Keratinocyte (primary cell): ENCODE measurements around the gene GRIN2C. TPM values are rescaled to one million over a fixed set of nuclear protein-coding genes. Genes with fewer than 3 reads are reported as not detected.

ENCODE experiments used
- DNase-seq: peaks from one replicate; pipeline ENCODE4 v3.0.0-alpha.2; 2011; ENCODE audit warnings: low read depth, missing footprints, low spot score
- FAIRE-seq: peaks from 2 replicates; lab custom pipeline; 2011; peaks lifted over from hg19 to GRCh38; lab: Jason Lieb, UNC
- H2AFZ ChIP-seq: 2 replicates; pipeline ENCODE4 v1.6.0; 2012; ENCODE audit warnings: low read length, control low read depth, inconsistent platforms; ENCODE audit not compliant: control insufficient read depth
- H3K27ac ChIP-seq: 2 replicates; pipeline ENCODE4 v1.5.1; 2011; ENCODE audit warnings: low read length; ENCODE audit not compliant: control insufficient read depth, insufficient read depth
- H3K27me3 ChIP-seq: 3 replicates; pipeline ENCODE4 v1.6.0; 2011; ENCODE audit warnings: low read length; ENCODE audit not compliant: control insufficient read depth, insufficient read depth; ENCODE audit errors: extremely low read depth
- H3K36me3 ChIP-seq, 2 experiments: 2 replicates in 1 of 2; 3 replicates in 1 of 2; pipeline ENCODE4 v1.5.1; 2011; ENCODE audit warnings: low read length in 2 of 2, mild to moderate bottlenecking in 1 of 2; ENCODE audit not compliant: control insufficient read depth in 2 of 2, insufficient read depth in 2 of 2; ENCODE audit errors: extremely low read depth in 1 of 2
- H3K4me1 ChIP-seq: 3 replicates; pipeline ENCODE4 v1.5.1; 2011; ENCODE audit warnings: low read length; ENCODE audit not compliant: control insufficient read depth, insufficient read depth; ENCODE audit errors: extremely low read depth
- H3K4me2 ChIP-seq: 3 replicates; pipeline ENCODE4 v1.6.0; 2011; ENCODE audit warnings: low read depth, low read length; ENCODE audit not compliant: control insufficient read depth, insufficient read depth; ENCODE audit errors: extremely low read depth
- H3K4me3 ChIP-seq, 3 experiments: fragments of 200-600 bp in 1 of 3; sonication (generic) in 1 of 3; 2 replicates in 2 of 3; 3 replicates in 1 of 3; pipeline ENCODE4 v1.5.1; 2011 to 2016; ENCODE audit warnings: low read length in 3 of 3, mild to moderate bottlenecking in 3 of 3, control low read depth in 2 of 3, inconsistent platforms in 1 of 3, low read depth in 1 of 3, mixed read lengths in 1 of 3, mixed run types in 1 of 3, moderate library complexity in 1 of 3; ENCODE audit not compliant: control insufficient read depth in 2 of 3, insufficient read depth in 2 of 3; ENCODE audit errors: extremely low read depth in 1 of 3
- H3K79me2 ChIP-seq: 2 replicates; pipeline ENCODE4 v1.6.0; 2012; ENCODE audit warnings: low read length; ENCODE audit not compliant: control insufficient read depth, insufficient read depth
- H3K9ac ChIP-seq: 3 replicates; pipeline ENCODE4 v1.6.0; 2011; ENCODE audit warnings: low read length; ENCODE audit not compliant: control insufficient read depth, insufficient read depth; ENCODE audit errors: extremely low read depth
- H3K9me1 ChIP-seq: 3 replicates; pipeline ENCODE4 v1.6.0; 2011; ENCODE audit warnings: low read length; ENCODE audit not compliant: control insufficient read depth, insufficient read depth; ENCODE audit errors: extremely low read depth
- H3K9me3 ChIP-seq: 2 replicates; pipeline ENCODE4 v1.5.1; 2012; ENCODE audit warnings: low read depth, low read length; ENCODE audit not compliant: control insufficient read depth
- H4K20me1 ChIP-seq: 3 replicates; pipeline ENCODE4 v1.6.0; 2011; ENCODE audit warnings: low read length; ENCODE audit not compliant: control insufficient read depth, insufficient read depth; ENCODE audit errors: extremely low read depth
- CTCF ChIP-seq, 3 experiments: IDR thresholded peaks in 1 of 3; conservative IDR thresholded peaks in 1 of 3; optimal IDR thresholded peaks in 1 of 3; 2 replicates in 2 of 3; 3 replicates in 1 of 3; pipeline versions ENCODE3 to v1.5.1; 2011; ENCODE audit warnings: low read length in 3 of 3, mild to moderate bottlenecking in 3 of 3, moderate library complexity in 2 of 3, control low read depth in 1 of 3, inconsistent platforms in 1 of 3; ENCODE audit not compliant: insufficient read depth in 2 of 3; ENCODE audit errors: extremely low read depth in 1 of 3
- EZH2 ChIP-seq: IDR thresholded peaks from one replicate; pipeline ENCODE4 v1.6.1; 2012; ENCODE audit warnings: inconsistent platforms, mild to moderate bottlenecking, low read length, moderate library complexity
- dilution Hi-C: fragments of 300-500 bp; cut with MboI; formaldehyde crosslinking; loops from one replicate; pipeline ENCODE4 v1.7.0; 2020; ENCODE audit warnings: low sequenced_read_pairs; ENCODE audit not compliant: extremely low pct_ligation_motif_present
- polyA plus RNA-seq, 5 experiments: library from polyadenylated mRNA; depleted of rRNA in 3 of 5; stranded (reverse) in 3 of 5; stranded (forward) in 1 of 5; unstranded in 1 of 5; fragments of >200 nt; gene quantifications; 1 replicate in 1 of 5; 2 replicates in 3 of 5; 3 replicates in 1 of 5; pipeline versions ENCODE4 v1.2.1 to v1.2.3, GENCODE V29; 2011 to 2012; ENCODE audit warnings: missing spikeins in 2 of 5, low read depth in 1 of 5, low replicate concordance in 1 of 5

GRIN2C gene
- polyA plus RNA-seq, 1 donor (not counting 4 experiments of a cell fraction or from before 2014, with no cell fraction given): not detected

GRCh38 chr17:74850914-74851313, 8.8 kb downstream of the GRIN2C start:
- FAIRE-seq: no peak
- Histone ChIP-seq H3K36me3 (no peaks in the 10 kb centered on the region), H3K79me2 (no peaks in the 10 kb centered on the region), H3K27me3 (peaks cover 55% of the 10 kb centered on the region), H2AFZ (no peak overlapping the region), H3K9me3 (no peaks in the 10 kb centered on the region), H3K4me1 (no peaks in the 10 kb centered on the region), H3K9ac (no peak overlapping the region), H3K27ac (no peak overlapping the region), H3K4me3 (no peak overlapping the region), H3K4me2 (no peak overlapping the region), H3K9me1 (no peaks in the 10 kb centered on the region), H4K20me1 (no peaks in the 10 kb centered on the region)
- DNase-seq: no peak
- no peak for TF ChIP-seq CTCF (optimal IDR thresholded peaks at IDR 0.05 in 1 of 3, IDR thresholded peaks at IDR 0.05 in 1 of 3, conservative IDR thresholded peaks at IDR 0.05 in 1 of 3; ENCODE audit: extremely low read depth in 1 of 3, insufficient read depth in 2 of 3, low read length in 3 of 3)
- TF ChIP-seq EZH2: no peak
- dilution Hi-C loops: no loop called here

- no peaks in the 10 kb centered on the region for H4K20me1 ChIP-seq
- no peaks in the 10 kb centered on the region for H3K79me2 ChIP-seq
- no peaks in the 10 kb centered on the region for H3K36me3 ChIP-seq
- H2AFZ ChIP-seq: no peak overlapping the region
- H3K4me1 ChIP-seq: no peaks in the 10 kb centered on the region
- H3K27me3 ChIP-seq: peaks cover 50% of the 10 kb centered on the region
- H3K9me1 ChIP-seq: no peaks in the 10 kb centered on the region
- TF ChIP-seq CTCF (optimal IDR thresholded peaks at IDR 0.05 in 1 of 3, IDR thresholded peaks at IDR 0.05 in 1 of 3, conservative IDR thresholded peaks at IDR 0.05 in 1 of 3; ENCODE audit: extremely low read depth in 1 of 3, insufficient read depth in 2 of 3, low read length in 3 of 3): no peak
- no peak for TF ChIP-seq EZH2
- no peaks in the 10 kb centered on the region for H3K9me3 ChIP-seq
- H3K4me3 ChIP-seq: no peak overlapping the region
- DNase-seq (no peak), FAIRE-seq (no peak)
- H3K4me2 ChIP-seq: no peak overlapping the region
- dilution Hi-C loops: no loop called here
- no peak overlapping the region for H3K27ac ChIP-seq
- H3K9ac ChIP-seq: no peak overlapping the region
Measured at GRCh38 chr17:74850310-74850709, 9.4 kb downstream of the GRIN2C start.
